Karpas-422 (cell line): Measurements from ENCODE around the gene UCKL1. TPM values are rescaled to one million over a fixed set of nuclear protein-coding genes. Genes with fewer than 3 reads are reported as not detected.

Experiments used
- DNase-seq: peaks from one replicate; pipeline ENCODE4 v3.0.0-alpha.2; 2015
- H2AFZ ChIP-seq: fragments of 200-600 bp; sonication (generic); 2 replicates; pipeline ENCODE4 v1.6.1; 2014; ENCODE audit warnings: antibody characterized with exemption, low read length, mixed read lengths
- H3K27ac ChIP-seq: fragments of 200-600 bp; sonication (generic); 2 replicates; pipeline ENCODE4 v1.5.1; 2014; ENCODE audit warnings: mild to moderate bottlenecking, low read length, moderate library complexity
- H3K27me3 ChIP-seq: fragments of 200-600 bp; sonication (generic); 2 replicates; pipeline ENCODE4 v1.6.1; 2014; ENCODE audit warnings: low read length, mixed read lengths
- H3K36me3 ChIP-seq: fragments of 200-600 bp; sonication (generic); 2 replicates; pipeline ENCODE4 v1.6.1; 2014; ENCODE audit warnings: low read length, mixed read lengths; ENCODE audit not compliant: insufficient read depth
- H3K4me1 ChIP-seq: fragments of 200-600 bp; sonication (generic); 2 replicates; pipeline ENCODE4 v1.6.1; 2014; ENCODE audit warnings: mild to moderate bottlenecking, low read length, mixed read lengths
- H3K4me2 ChIP-seq: fragments of 200-600 bp; sonication (generic); 2 replicates; pipeline ENCODE4 v1.6.1; 2014; ENCODE audit warnings: low read length, low read depth, mild to moderate bottlenecking; ENCODE audit not compliant: poor library complexity, severe bottlenecking
- H3K4me3 ChIP-seq: fragments of 200-600 bp; sonication (generic); 2 replicates; pipeline ENCODE4 v1.5.1; 2014; ENCODE audit warnings: mild to moderate bottlenecking, antibody characterized with exemption, low read length, mixed read lengths
- H3K79me2 ChIP-seq: fragments of 200-600 bp; sonication (generic); 2 replicates; pipeline ENCODE4 v1.6.1; 2014; ENCODE audit warnings: mild to moderate bottlenecking, low read length, mixed read lengths
- H3K9ac ChIP-seq: fragments of 200-600 bp; sonication (generic); 2 replicates; pipeline ENCODE4 v1.6.0; 2014; ENCODE audit warnings: low read length
- H3K9me2 ChIP-seq: fragments of 200-600 bp; sonication (generic), shearing (Covaris generic); replicated peaks from 2 replicates; pipeline ENCODE4 v1.6.0; 2014; ENCODE audit warnings: mild to moderate bottlenecking, low read length, moderate library complexity; ENCODE audit not compliant: insufficient read depth
- H3K9me3 ChIP-seq: fragments of 300-700, 200-600 bp; sonication (generic); 2 replicates; pipeline ENCODE4 v1.6.1; 2014; ENCODE audit warnings: low read length, mixed read lengths
- H4K20me1 ChIP-seq: fragments of 200-600 bp; sonication (generic); 2 replicates; pipeline ENCODE4 v1.6.1; 2014; ENCODE audit warnings: mild to moderate bottlenecking, antibody characterized with exemption, low read length, low read depth; ENCODE audit not compliant: insufficient read depth
- small RNA-seq: library from RNA; depleted of rRNA; stranded (forward); fragments of <200 nt; gene quantifications from one replicate; pipeline ENCODE3, GENCODE V24; 2014
- total RNA-seq: library from RNA; depleted of rRNA; stranded (reverse); fragments of >200 nt; shearing (Covaris generic); gene quantifications from 2 replicates; pipeline ENCODE4 v1.2.3, GENCODE V29; 2014; ENCODE audit warnings: low replicate concordance; rRNA removed

The UCKL1 gene
- total RNA-seq, 1 experiment from 2014 or later, result 32.3 TPM

DNA sequence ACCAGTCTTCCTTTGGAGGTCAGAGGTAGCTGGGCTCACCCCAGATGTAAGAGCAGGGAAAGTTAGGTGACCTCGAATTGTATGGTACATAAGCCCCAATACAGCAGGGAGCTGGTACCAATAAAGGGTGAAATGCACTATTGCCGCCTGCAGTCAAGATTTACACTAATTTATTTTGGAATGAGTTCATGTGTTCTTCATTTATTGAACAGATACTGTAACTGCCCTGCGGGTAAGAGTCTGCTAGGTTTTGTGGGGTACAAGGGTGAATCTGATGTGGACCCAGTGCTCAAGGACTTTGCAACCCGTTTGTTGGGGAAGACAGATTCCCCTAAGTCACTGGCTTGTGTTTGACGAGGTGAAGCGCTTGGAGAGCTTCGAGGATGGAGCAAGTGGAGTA lies 63.8 kb downstream of the UCKL1 start:
- H2AFZ ChIP-seq, result no peak overlapping the region
- H3K9ac ChIP-seq, result no peak overlapping the region
- no peak overlapping the region for H3K27ac ChIP-seq
- no peaks in the 10 kb centered on the region for H3K9me3 ChIP-seq
- H3K27me3 ChIP-seq, result no peaks in the 10 kb centered on the region
- peaks cover 13% of the 10 kb centered on the region; the same call in 1 of the 2 replicates for H4K20me1 ChIP-seq
- H3K4me3 ChIP-seq, result no peak overlapping the region
- peaks cover 20% of the 10 kb centered on the region for H3K79me2 ChIP-seq
- no peaks in the 10 kb centered on the region for H3K9me2 ChIP-seq
- H3K36me3 ChIP-seq, result peaks cover 4% of the 10 kb centered on the region
- H3K4me2 ChIP-seq, result no peak overlapping the region
- H3K4me1 ChIP-seq, result peaks cover 17% of the 10 kb centered on the region
- DNase-seq, result no peak

DNA sequence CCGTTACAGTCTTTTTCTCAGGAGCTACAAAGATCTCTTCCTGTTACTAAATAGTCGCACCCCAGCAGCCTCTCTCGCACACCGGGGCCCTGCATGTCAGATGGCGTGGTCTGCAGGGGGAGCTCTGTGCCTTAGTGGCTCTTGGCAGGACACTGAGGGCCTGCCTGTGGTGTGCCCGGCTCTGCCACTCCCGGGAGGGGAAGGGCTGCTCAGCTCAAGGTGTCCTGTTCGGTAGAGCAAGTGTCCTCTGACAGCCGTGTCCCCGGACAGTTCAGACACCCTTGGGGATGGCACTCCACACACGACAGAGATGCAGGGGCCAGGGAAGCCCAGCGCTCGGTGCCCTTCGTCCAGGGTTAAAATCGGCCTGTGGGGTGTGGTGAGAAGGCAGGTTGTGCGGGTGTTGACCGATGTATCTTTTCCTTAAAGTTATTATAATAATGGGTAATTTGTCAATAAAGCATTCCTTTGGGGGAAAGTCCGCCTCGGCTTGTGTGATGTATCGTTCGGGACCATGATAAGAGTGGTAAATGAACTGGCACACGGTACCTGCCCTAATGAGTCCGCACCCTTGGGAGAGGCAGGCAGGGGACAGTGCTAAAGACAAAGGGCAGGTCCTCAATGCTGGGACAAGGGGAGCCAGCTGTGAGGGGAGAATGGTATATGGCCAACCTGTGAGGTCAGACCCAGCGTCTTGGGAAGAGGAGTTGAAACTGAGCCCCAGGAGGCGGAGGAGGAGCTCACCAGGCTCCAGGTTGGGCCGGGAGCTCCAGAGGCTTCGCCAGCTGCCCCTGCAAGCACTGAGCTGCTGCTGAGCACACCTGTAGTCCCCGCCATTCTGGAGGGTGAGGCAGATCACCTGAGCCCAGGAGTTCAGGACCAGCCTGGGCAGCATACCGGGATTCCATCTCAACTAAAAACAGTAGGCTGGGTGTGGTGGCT lies 64.9 kb downstream of the UCKL1 start:
- H3K9me2 ChIP-seq, result no peaks in the 10 kb centered on the region

DNA sequence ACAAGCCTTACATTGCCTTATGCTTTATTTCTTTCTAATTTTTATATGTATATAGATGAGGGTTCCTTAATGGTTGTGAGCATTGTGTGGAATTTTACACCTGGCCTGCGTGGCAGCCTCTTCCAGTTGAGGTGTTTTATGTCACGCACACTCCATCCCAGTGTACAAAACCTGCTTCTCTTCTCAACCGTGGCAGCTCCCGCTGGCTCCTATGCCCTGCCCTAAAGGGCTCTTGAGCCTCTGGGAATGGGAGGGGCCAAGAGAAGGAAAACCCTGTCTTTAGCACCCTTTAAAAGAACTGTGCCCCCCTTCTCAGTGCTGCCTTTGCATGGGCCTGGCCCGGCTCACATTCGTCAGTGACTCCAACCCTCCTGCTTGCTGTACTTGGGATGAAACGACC lies 65.6 kb downstream of the UCKL1 start:
- H4K20me1 ChIP-seq, result no peaks in the 10 kb centered on the region

More for the DNA sequence above, 64.9 kb downstream of the UCKL1 start:
- Histone ChIP-seq H3K27ac (no peak overlapping the region), H3K36me3 (peaks cover 4% of the 10 kb centered on the region), H3K4me1 (peaks cover 8% of the 10 kb centered on the region), H3K9me3 (no peaks in the 10 kb centered on the region), H3K9ac (no peak overlapping the region), H3K27me3 (no peaks in the 10 kb centered on the region), H3K4me2 (no peak overlapping the region), H4K20me1 (peaks cover 6% of the 10 kb centered on the region; the same call in 1 of the 2 replicates), H2AFZ (no peak overlapping the region), H3K79me2 (peaks cover 9% of the 10 kb centered on the region), H3K4me3 (no peak overlapping the region)
- no peak for DNase-seq

DNA sequence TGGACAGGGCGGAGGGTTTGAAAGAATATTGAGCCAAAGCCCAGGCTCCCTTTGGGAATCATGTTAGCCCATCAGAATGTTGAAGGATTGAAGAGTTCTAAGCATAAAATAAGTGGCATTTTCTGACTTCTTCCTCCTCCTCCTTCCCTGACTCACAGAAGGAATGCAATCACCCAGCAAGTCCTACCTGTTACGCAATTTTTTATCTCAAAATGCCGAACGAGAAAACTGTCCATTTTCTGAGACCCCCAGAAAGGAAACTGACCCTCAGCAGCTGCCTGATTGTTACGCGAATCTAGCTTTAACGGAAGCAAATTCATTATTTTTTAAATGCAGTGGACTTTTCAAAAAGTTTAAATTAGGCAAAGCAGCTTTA lies 66.0 kb downstream of the UCKL1 start:
- Histone ChIP-seq H3K27ac (no peak overlapping the region), H3K4me1 (0 out of 2 replicates have a peak, but pooled peaks cover 3% of the 10 kb centered on the region), H3K4me2 (no peak overlapping the region), H3K27me3 (no peaks in the 10 kb centered on the region), H3K9me3 (no peaks in the 10 kb centered on the region), H3K9ac (no peak overlapping the region), H3K4me3 (no peak overlapping the region), H3K79me2 (no peaks in the 10 kb centered on the region), H3K36me3 (peaks cover 4% of the 10 kb centered on the region), H4K20me1 (no peaks in the 10 kb centered on the region), H3K9me2 (no peaks in the 10 kb centered on the region), H2AFZ (no peak overlapping the region)
- no peak for DNase-seq

More for the DNA sequence above, 65.6 kb downstream of the UCKL1 start:
- Histone ChIP-seq H3K79me2 (peaks cover 2% of the 10 kb centered on the region), H3K9ac (no peak overlapping the region), H3K9me2 (no peaks in the 10 kb centered on the region), H3K4me3 (no peak overlapping the region), H3K4me1 (0 out of 2 replicates have a peak, but pooled peaks cover 3% of the 10 kb centered on the region), H3K4me2 (no peak overlapping the region), H3K36me3 (peaks cover 4% of the 10 kb centered on the region), H2AFZ (no peak overlapping the region), H3K9me3 (no peaks in the 10 kb centered on the region), H3K27ac (no peak overlapping the region), H3K27me3 (no peaks in the 10 kb centered on the region)
- no peak for DNase-seq

Small RNAs within 50 kb of the gene (small RNA-seq; reads per million reads assigned to genes)
- 0.12 reads per million for gene MIR647
- not detected for gene MIR941-2
- not detected for gene MIR941-4
- not detected for gene MIR941-5
- gene RNU1-134P, result 0.20 reads per million

Other genes with a start within 250 kb of the UCKL1 start
- gene ARFRP1, start 248.4 kb downstream of the UCKL1 start, total RNA-seq, result 15.1 and 30.2 TPM in 2 replicates
- gene ZGPAT, start 248.4 kb downstream of the UCKL1 start, total RNA-seq, result 12.2 and 33.6 TPM in 2 replicates
- 3.4 and 9.8 TPM in 2 replicates for gene LIME1, start 219.8 kb downstream of the UCKL1 start, total RNA-seq
- gene SLC2A4RG, start 216.6 kb downstream of the UCKL1 start, total RNA-seq, result 18.6 and 37.9 TPM in 2 replicates
- gene ZBTB46, start 125.2 kb downstream of the UCKL1 start, total RNA-seq, result 0.18 TPM in 1 of 2 replicates, not detected in the other
- gene ABHD16B, start 94.9 kb downstream of the UCKL1 start, total RNA-seq, result not detected in 2 replicates
- gene TPD52L2, start 91.1 kb downstream of the UCKL1 start, total RNA-seq, result 25.9 and 38.3 TPM in 2 replicates
- 22.9 and 28.5 TPM in 2 replicates for gene DNAJC5, start 61.3 kb downstream of the UCKL1 start, total RNA-seq
- 4.2 and 9.0 TPM in 2 replicates for gene ZNF512B, start 13.5 kb upstream of the UCKL1 start, total RNA-seq
- gene SAMD10, start 23.2 kb upstream of the UCKL1 start, total RNA-seq, result 11.7 and 13.0 TPM in 2 replicates
- 24.2 and 40.7 TPM in 2 replicates for gene PRPF6, start 24.7 kb upstream of the UCKL1 start, total RNA-seq
- 0.45 and 1.8 TPM in 2 replicates for gene C20orf204, start 79.8 kb upstream of the UCKL1 start, total RNA-seq
- not detected in 2 replicates for gene SOX18, start 93.2 kb upstream of the UCKL1 start, total RNA-seq
- gene TCEA2, start 106.8 kb upstream of the UCKL1 start, total RNA-seq, result 124 and 197 TPM in 2 replicates
- 172 and 272 TPM in 2 replicates for gene RGS19, start 123.1 kb upstream of the UCKL1 start, total RNA-seq
- 34.0 and 60.6 TPM in 2 replicates for gene OPRL1, start 123.7 kb upstream of the UCKL1 start, total RNA-seq
- gene LKAAEAR1, start 128.0 kb upstream of the UCKL1 start, total RNA-seq, result not detected in 2 replicates
- gene NPBWR2, start 151.1 kb upstream of the UCKL1 start, total RNA-seq, result 0.22 TPM in 1 of 2 replicates, not detected in the other
- 3.5 and 4.1 TPM in 2 replicates for gene MYT1, start 208.0 kb upstream of the UCKL1 start, total RNA-seq